SK-N-SH (cell line): Measurements from ENCODE around the gene EDARADD. TPM values are rescaled to one million over a fixed set of nuclear protein-coding genes. Genes with fewer than 3 reads are reported as not detected.

Experiments
- CTCF ChIA-PET: fragments of 300-600, 350-600 bp; formaldehyde crosslinking; extraction: SDS; loops from one replicate; lab custom pipeline; 2021; lab: Yijun Ruan, JAX
- POLR2A ChIA-PET: fragments of 350-600 bp; sonication (Branson Sonifier 250); formaldehyde crosslinking; extraction: SDS; loops from one replicate; lab custom pipeline; 2020; ENCODE audit warnings: antibody characterized with exemption, inconsistent platforms; lab: Yijun Ruan, JAX
- DNase-seq: peaks from one replicate; pipeline ENCODE4 v3.0.0; 2012
- H2AFZ ChIP-seq: fragments of 200-600 bp; sonication (generic); 2 replicates; pipeline ENCODE4 v1.8.1; 2016; ENCODE audit warnings: antibody characterized with exemption, mild to moderate bottlenecking, low read depth
- H3F3A ChIP-seq: fragments of 200-600 bp; sonication (generic); replicated peaks from 2 replicates; pipeline ENCODE3; 2016; ENCODE audit warnings: antibody characterized with exemption, mild to moderate bottlenecking; ENCODE audit not compliant: insufficient read depth
- H3K27ac ChIP-seq, 2 experiments: fragments of 200-500 bp in 1 of 2; fragments of 200-600 bp in 1 of 2; sonication (Bioruptor generic) in 1 of 2; sonication (generic), shearing (Covaris generic) in 1 of 2; 2 replicates each; pipeline versions ENCODE4 v1.5.1 to v1.6.1; 2014 to 2016; ENCODE audit warnings: low read depth in 2 of 2, inconsistent platforms in 1 of 2, low read length in 1 of 2, mild to moderate bottlenecking in 1 of 2, mixed read lengths in 1 of 2
- H3K27me3 ChIP-seq: fragments of 200-600 bp; sonication (generic), shearing (Covaris generic); 2 replicates; pipeline ENCODE4 v1.6.1; 2016; ENCODE audit warnings: mixed run types; ENCODE audit not compliant: insufficient read depth
- H3K36me3 ChIP-seq, 2 experiments: fragments of 200-500 bp in 1 of 2; fragments of 200-600 bp in 1 of 2; sonication (Bioruptor generic) in 1 of 2; sonication (generic) in 1 of 2; replicated peaks in 1 of 2; 2 replicates each; pipeline versions ENCODE3 to v1.5.1; 2014 to 2016; ENCODE audit warnings: low read length in 1 of 2, mild to moderate bottlenecking in 1 of 2; ENCODE audit not compliant: insufficient read depth in 2 of 2, control insufficient read depth in 1 of 2
- H3K4me1 ChIP-seq, 2 experiments: fragments of 200-500 bp in 1 of 2; fragments of 200-600 bp in 1 of 2; sonication (Bioruptor generic) in 1 of 2; sonication (generic), shearing (Covaris generic) in 1 of 2; 2 replicates each; pipeline versions ENCODE4 v1.5.1 to v1.6.1; 2014 to 2016; ENCODE audit warnings: low read depth in 1 of 2, low read length in 1 of 2, mixed run types in 1 of 2; ENCODE audit not compliant: insufficient read depth in 2 of 2, control insufficient read depth in 1 of 2
- H3K4me2 ChIP-seq: fragments of 200-600 bp; sonication (generic), shearing (Covaris generic); 2 replicates; pipeline ENCODE4 v1.6.1; 2017; ENCODE audit warnings: mixed run types
- H3K4me3 ChIP-seq, 2 experiments: fragments of 200-500 bp in 1 of 2; fragments of 200-600 bp in 1 of 2; sonication (Bioruptor generic) in 1 of 2; sonication (generic), shearing (Covaris generic) in 1 of 2; 2 replicates each; pipeline versions ENCODE4 v1.5.1 to v1.8.1; 2014 to 2016; ENCODE audit warnings: low read depth in 2 of 2, inconsistent platforms in 1 of 2, low read length in 1 of 2, mild to moderate bottlenecking in 1 of 2, mixed read lengths in 1 of 2, moderate library complexity in 1 of 2
- H3K79me2 ChIP-seq: fragments of 200-600 bp; sonication (generic); 2 replicates; pipeline ENCODE4 v1.8.1; 2017; ENCODE audit warnings: mild to moderate bottlenecking; ENCODE audit not compliant: insufficient read depth
- H3K9ac ChIP-seq: fragments of 200-600 bp; sonication (generic); 2 replicates; pipeline ENCODE4 v1.6.1; 2017; ENCODE audit warnings: mixed run types
- H3K9me2 ChIP-seq: fragments of 200-600 bp; sonication (generic); 2 replicates; pipeline ENCODE4 v1.6.1; 2017; ENCODE audit warnings: mixed run types
- H3K9me3 ChIP-seq: fragments of 200-600 bp; sonication (generic); 2 replicates; pipeline ENCODE4 v1.6.1; 2017; ENCODE audit warnings: mixed run types, mild to moderate bottlenecking, moderate library complexity
- H4K20me1 ChIP-seq: fragments of 200-600 bp; sonication (generic); 2 replicates; pipeline ENCODE4 v1.6.1; 2017; ENCODE audit warnings: mild to moderate bottlenecking, mixed run types; ENCODE audit not compliant: insufficient read depth
- CTCF ChIP-seq: fragments of 200-600 bp; sonication (generic); IDR thresholded peaks from 2 replicates; pipeline ENCODE4 v1.6.1; 2017; ENCODE audit warnings: antibody characterized with exemption, mild to moderate bottlenecking, moderate library complexity
- ELF1 ChIP-seq: IDR thresholded peaks from 2 replicates; pipeline ENCODE4 v1.4.0; 2012
- FOXM1 ChIP-seq: IDR thresholded peaks from 2 replicates; pipeline ENCODE4 v1.4.0; 2012; ENCODE audit warnings: low read depth, mild to moderate bottlenecking
- GABPA ChIP-seq: IDR thresholded peaks from 2 replicates; pipeline ENCODE4 v1.4.0; 2012; ENCODE audit warnings: low read depth, mild to moderate bottlenecking
- JUND ChIP-seq: IDR thresholded peaks from 2 replicates; pipeline ENCODE4 v1.4.0; 2012
- MAX ChIP-seq: IDR thresholded peaks from 2 replicates; pipeline ENCODE4 v1.4.0; 2012; ENCODE audit warnings: low read depth
- NFIC ChIP-seq: IDR thresholded peaks from 2 replicates; pipeline ENCODE4 v1.4.0; 2012; ENCODE audit warnings: borderline replicate concordance
- PBX3 ChIP-seq: IDR thresholded peaks from 2 replicates; pipeline ENCODE4; 2012
- RAD21 ChIP-seq: IDR thresholded peaks from 2 replicates; pipeline ENCODE4 v1.6.1; 2012; ENCODE audit warnings: mild to moderate bottlenecking, low read length
- RFX5 ChIP-seq: IDR thresholded peaks from 2 replicates; pipeline ENCODE4 v1.6.1; 2012; ENCODE audit warnings: mild to moderate bottlenecking, improper control_type of control experiment, low read length
- RXRA ChIP-seq: IDR thresholded peaks from 2 replicates; pipeline ENCODE4 v1.4.0; 2012; ENCODE audit warnings: low read depth, mild to moderate bottlenecking, borderline replicate concordance
- SMC3 ChIP-seq: IDR thresholded peaks from 2 replicates; pipeline ENCODE4 v1.6.1; 2012; ENCODE audit warnings: low read depth, low read length, improper control_type of control experiment
- TAF1 ChIP-seq: IDR thresholded peaks from 2 replicates; pipeline ENCODE4 v1.6.1; 2012; ENCODE audit warnings: low read depth, mild to moderate bottlenecking, low read length, moderate library complexity, borderline replicate concordance
- TEAD4 ChIP-seq: IDR thresholded peaks from 2 replicates; pipeline ENCODE4 v1.4.0; 2012; ENCODE audit warnings: mild to moderate bottlenecking, borderline replicate concordance; ENCODE audit not compliant: insufficient read depth
- ZBTB33 ChIP-seq: IDR thresholded peaks from 2 replicates; pipeline ENCODE4 v1.4.0; 2012; ENCODE audit warnings: low read depth, borderline replicate concordance
- WGBS: methylation state at CpG from one replicate; pipeline ENCODE4 v1.1.6; 2017; ENCODE audit warnings: low lambda C conversion rate; 5-methylcytosine and 5-hydroxymethylcytosine counted together
- polyA plus RNA-seq, 3 experiments: library from polyadenylated mRNA; depleted of rRNA; stranded (reverse); fragments of >200 nt; gene quantifications; 2 replicates each; pipeline ENCODE4 v1.2.3, GENCODE V29; 2012

Gene EDARADD
- polyA plus RNA-seq, 1 of the 3 experiments (the other 2 are of a cell fraction) = not detected

- Histone ChIP-seq H3K9ac (no peak overlapping the region), H3K9me2 (no peaks in the 10 kb centered on the region), H3F3A (no peaks in the 10 kb centered on the region), H3K27me3 (no peaks in the 10 kb centered on the region), H3K36me3 (no peaks in the 10 kb centered on the region), H3K79me2 (no peaks in the 10 kb centered on the region), H4K20me1 (no peaks in the 10 kb centered on the region), H3K4me1 (peaks cover 0 to 3% of the 10 kb centered on the region in 2 experiments; a peak in 2 of 4 replicates), H3K4me2 (no peak overlapping the region), H3K4me3 (no peak overlapping the region), H3K27ac (no peak overlapping the region), H2AFZ (no peak overlapping the region), H3K9me3 (no peaks in the 10 kb centered on the region)
- no peak for DNase-seq
- CTCF ChIA-PET = no interaction called here
- POLR2A ChIA-PET = no interaction called here
- TF ChIP-seq SMC3 = no peak
- no peak for TF ChIP-seq CTCF
- TF ChIP-seq JUND = no peak
- TF ChIP-seq NFIC = no peak
- TF ChIP-seq TAF1 = no peak
- TF ChIP-seq MAX = no peak
- TF ChIP-seq ELF1 = no peak
- TF ChIP-seq RAD21 = no peak
- TF ChIP-seq GABPA = no peak
- TF ChIP-seq RXRA = no peak
- TF ChIP-seq ZBTB33 = no peak
- TF ChIP-seq TEAD4 = no peak
- no peak for TF ChIP-seq FOXM1
- TF ChIP-seq PBX3 = no peak
- TF ChIP-seq RFX5 = no peak
- 79% methylated on average over 8 of the region's 8 CpGs for WGBS
Measured at GRCh38 chr1:236509647-236510401, 115.7 kb downstream of the EDARADD start.
